HG03520 (cell line): ENCODE results near the gene CPT1C.

ENCODE experiments used
- ATAC-seq: cut with Tn5 transposase; IDR thresholded peaks from one replicate; pipeline ENCODE4 v1.9.1; 2021; ENCODE audit warnings: mild to moderate bottlenecking, moderate library complexity; ENCODE audit not compliant: unreplicated experiment

CPT1C gene

DNA sequence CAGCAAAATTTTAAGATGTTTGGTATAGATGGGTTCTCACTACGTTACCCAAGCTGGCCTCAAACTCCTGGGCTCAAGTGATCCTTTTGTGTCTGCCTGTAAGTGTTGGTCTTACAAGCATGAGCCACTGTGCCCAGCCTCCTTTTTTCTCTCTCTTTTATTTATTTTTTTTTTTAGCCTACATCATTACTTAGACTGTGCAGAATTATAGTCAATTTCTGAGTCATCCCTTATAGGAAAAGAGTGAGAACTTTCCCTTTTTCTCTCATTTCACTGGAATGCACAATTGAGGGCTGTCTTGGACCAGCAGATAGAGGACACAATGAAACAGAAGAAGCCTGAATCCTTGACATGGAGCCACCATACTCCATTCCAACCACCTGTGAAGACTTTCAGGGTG lies 58.9 kb downstream of the CPT1C start:
- no peak for ATAC-seq

DNA sequence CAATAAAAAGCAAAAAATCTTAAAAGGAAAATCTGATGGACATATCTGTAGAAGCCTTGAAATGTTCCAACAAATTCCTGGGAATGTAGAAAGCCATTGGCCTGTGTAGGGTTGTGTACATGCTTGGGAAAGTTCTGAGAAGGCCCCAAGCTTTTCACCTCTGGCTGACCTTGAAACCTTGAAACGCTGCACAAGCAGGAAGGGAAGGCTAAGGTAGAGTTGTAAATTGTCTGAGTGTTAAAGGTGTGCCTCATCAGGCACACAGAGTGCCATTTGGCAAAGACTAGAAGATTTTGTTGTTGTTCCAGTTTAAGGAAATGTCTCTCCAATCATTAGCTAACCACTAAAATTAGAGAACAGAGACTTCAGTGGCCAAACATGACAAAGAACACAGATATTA lies 61.8 kb downstream of the CPT1C start:
- ATAC-seq, result no peak

DNA sequence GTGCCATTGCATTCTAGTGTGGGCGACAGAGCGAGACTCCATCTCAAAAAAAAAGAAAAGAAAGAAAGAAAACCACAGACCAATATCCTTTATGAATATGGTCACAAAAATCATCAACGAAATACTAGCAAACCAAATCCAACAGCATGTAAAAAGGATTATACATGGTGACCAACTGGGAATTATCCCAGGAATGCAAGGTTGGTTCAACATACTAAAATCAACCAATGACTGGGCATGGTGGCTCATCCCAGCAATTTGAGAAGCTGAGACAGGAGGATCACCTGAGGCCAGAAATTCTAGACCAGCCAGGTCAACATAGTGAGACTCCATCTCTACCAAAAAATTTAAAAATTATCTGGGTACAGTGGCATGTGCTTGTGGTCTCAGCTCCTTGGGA lies 65.0 kb downstream of the CPT1C start:
- ATAC-seq, result no peak

DNA sequence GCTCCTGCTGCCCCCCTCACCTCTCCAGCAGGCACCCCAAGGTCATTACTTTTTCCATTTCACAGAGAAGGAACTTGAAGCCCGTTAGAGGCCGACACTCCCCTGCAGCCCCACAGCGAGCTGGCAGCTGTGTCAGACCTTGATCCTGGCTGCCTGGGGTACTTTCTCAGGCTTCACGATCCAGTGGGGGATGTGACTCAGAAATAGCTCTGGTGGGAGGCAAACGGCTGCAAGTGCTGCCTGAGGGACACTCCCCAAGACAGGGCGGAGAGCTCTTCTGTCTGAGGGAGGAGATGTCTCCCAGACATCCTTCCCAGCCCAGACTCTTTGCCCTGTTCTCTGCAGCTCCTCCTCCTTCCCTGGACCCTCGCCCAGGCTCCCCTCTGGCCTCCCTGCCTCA lies 67.4 kb downstream of the CPT1C start:
- no peak for ATAC-seq

DNA sequence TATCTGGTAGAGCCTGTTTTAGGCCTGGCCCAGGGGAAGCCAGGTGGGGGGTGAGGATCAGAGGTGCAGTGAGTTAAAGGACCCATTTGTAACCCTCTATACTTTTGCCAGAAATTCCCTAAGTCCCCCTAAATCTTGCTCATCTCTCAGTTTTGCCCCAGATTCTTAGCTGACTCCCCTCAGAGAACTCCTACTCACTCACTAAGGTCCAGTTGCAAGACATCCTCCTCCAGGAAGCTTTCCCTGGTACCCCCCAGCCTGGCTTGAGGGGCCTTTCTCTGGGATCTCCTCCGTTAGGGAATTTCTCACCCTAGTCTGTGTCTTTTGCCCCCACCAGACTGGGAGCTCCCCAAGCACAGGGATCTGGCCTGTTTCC lies 70.3 kb downstream of the CPT1C start:
- no peak for ATAC-seq

DNA sequence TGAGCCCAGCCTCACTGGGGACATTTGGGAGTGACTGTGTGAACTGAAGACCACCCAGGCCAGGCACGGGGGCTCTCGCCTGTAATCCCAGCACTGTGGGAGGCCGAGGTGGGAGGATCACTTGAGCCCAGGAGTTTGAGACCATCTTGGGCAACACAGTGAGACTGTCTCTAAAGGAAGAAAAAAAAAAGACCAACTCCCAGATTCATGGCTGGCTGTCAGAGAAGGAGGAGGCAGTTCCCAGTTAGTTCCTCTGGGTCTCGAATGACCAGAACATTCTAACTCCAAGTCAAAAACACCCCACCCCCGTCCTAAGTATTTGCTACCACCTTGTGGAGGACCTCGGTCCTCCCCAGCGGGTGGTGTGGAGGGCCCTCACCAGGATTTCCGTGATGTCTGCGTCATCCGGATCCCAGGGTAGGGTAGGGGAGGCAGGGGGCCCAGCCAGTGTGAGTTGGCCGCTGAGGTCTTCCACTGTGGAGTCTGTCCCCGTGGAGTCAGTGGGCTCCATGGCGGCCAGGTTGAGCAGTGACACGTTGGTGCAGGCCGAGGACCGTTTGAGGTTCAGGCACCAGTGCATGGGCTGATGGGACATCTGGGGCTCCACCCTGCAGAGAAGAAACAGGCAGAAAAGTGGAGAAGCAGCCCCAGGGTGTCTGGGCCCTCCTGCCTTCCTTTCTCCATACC lies 70.9 kb downstream of the CPT1C start:
- ATAC-seq, result no peak

DNA sequence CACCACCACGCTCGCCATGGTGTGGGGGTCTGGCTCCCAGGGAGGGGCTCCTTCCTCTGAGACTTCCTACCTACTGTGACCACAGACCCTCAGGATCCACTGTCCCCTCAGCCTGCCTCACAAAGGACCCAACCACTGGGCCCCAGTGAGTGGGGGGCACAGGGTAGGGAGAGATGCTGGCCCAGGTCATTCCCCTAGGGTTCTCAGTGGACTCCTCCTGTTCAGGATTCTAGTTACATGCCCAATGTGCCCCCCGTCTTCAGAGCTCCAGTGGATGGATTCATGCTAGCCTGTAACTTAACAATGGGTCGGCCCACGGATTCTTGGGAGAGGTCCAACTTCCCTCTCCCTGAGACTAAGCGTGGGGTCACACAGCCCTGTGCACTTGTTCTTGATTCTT lies 72.3 kb downstream of the CPT1C start, which contains the start of gene TSKS:
Gene TSKS (minus strand): TSS at position 77 of the 400 bp plus-strand sequence. CDS start 59 bp downstream, at position 18.
- ATAC-seq, result no peak
